H1 (cell line): Measurements from ENCODE around the gene ATP1A3. TPM values are rescaled to one million over a fixed set of nuclear protein-coding genes. Genes with fewer than 3 reads are reported as not detected.

ENCODE experiments used
- CTCF ChIA-PET: fragments of 300-600 bp; sonication (Branson Sonifier 250); formaldehyde crosslinking; loops from one replicate; lab custom pipeline; 2021; ENCODE audit not compliant: partially characterized antibody; lab: Charles Lee
- POLR2A ChIA-PET: fragments of 300-600 bp; sonication (Branson Sonifier 250); formaldehyde crosslinking; loops from one replicate; lab custom pipeline; 2021; ENCODE audit warnings: inconsistent platforms; ENCODE audit not compliant: partially characterized antibody; lab: Charles Lee
- DNase-seq, 2 experiments: peaks; one replicate each; pipeline versions ENCODE4 v3.0.0 to v3.0.0-alpha.2; 2010 to 2022; ENCODE audit warnings: low spot score in 2 of 2, low read depth in 1 of 2, mixed read lengths in 1 of 2
- FAIRE-seq: peaks from 2 replicates; lab custom pipeline; 2011; peaks lifted over from hg19 to GRCh38; lab: Jason Lieb, UNC
- H2AFZ ChIP-seq: 2 replicates; pipeline ENCODE4 v1.8.1; 2012; ENCODE audit warnings: low read length, inconsistent platforms
- H2AK5ac ChIP-seq: 2 replicates; pipeline ENCODE4 v1.6.1; 2013; ENCODE audit warnings: low read depth, low read length
- H2BK120ac ChIP-seq: replicated peaks from 2 replicates; pipeline ENCODE3; 2013; ENCODE audit warnings: low read depth, low read length, inconsistent platforms
- H2BK12ac ChIP-seq: 2 replicates; pipeline ENCODE4 v1.6.1; 2013; ENCODE audit warnings: low read depth, low read length
- H2BK15ac ChIP-seq: 2 replicates; pipeline ENCODE4 v1.6.1; 2013; ENCODE audit warnings: low read length
- H2BK20ac ChIP-seq: 2 replicates; pipeline ENCODE4 v1.6.1; 2013; ENCODE audit warnings: low read length
- H2BK5ac ChIP-seq: 2 replicates; pipeline ENCODE4 v1.6.1; 2013; ENCODE audit warnings: low read depth, low read length
- H3K14ac ChIP-seq: 2 replicates; pipeline ENCODE4 v1.6.1; 2013; ENCODE audit warnings: inconsistent platforms; ENCODE audit not compliant: insufficient read length
- H3K18ac ChIP-seq: 2 replicates; pipeline ENCODE4 v1.6.1; 2013; ENCODE audit warnings: low read length; ENCODE audit errors: extremely low read depth
- H3K23ac ChIP-seq: 2 replicates; pipeline ENCODE4 v1.6.1; 2013; ENCODE audit warnings: inconsistent platforms; ENCODE audit not compliant: insufficient read length
- H3K23me2 ChIP-seq: 2 replicates; pipeline ENCODE4 v1.6.1; 2013; ENCODE audit warnings: low read depth, low read length
- H3K27ac ChIP-seq: 2 replicates; pipeline ENCODE4 v1.6.1; 2011; ENCODE audit warnings: low read depth, low read length, inconsistent platforms
- H3K27me3 ChIP-seq, 4 experiments: replicated peaks in 1 of 4; 1 replicate in 1 of 4; 2 replicates in 3 of 4; pipeline versions ENCODE4 v1.6.1 to v1.8.1; 2011 to 2013; ENCODE audit warnings: low read length in 3 of 4, mild to moderate bottlenecking in 3 of 4, inconsistent platforms in 2 of 4, mixed read lengths in 2 of 4, moderate library complexity in 1 of 4; ENCODE audit not compliant: control insufficient read depth in 3 of 4, insufficient read depth in 3 of 4; ENCODE audit errors: extremely low read depth in 1 of 4
- H3K36me3 ChIP-seq, 4 experiments: 2 replicates each; pipeline versions ENCODE4 v1.6.1 to v1.8.1; 2011 to 2013; ENCODE audit warnings: mild to moderate bottlenecking in 4 of 4, low read length in 3 of 4, moderate library complexity in 2 of 4, control low read depth in 1 of 4, inconsistent platforms in 1 of 4; ENCODE audit not compliant: insufficient read depth in 4 of 4, control insufficient read depth in 2 of 4
- H3K4ac ChIP-seq: replicated peaks from 2 replicates; pipeline ENCODE3; 2013; ENCODE audit warnings: low read length, low read depth, mixed read lengths, inconsistent platforms; ENCODE audit not compliant: insufficient read length
- H3K4me1 ChIP-seq, 4 experiments: replicated peaks in 1 of 4; 1 replicate in 1 of 4; 2 replicates in 3 of 4; pipeline versions ENCODE4 v1.6.1 to v1.8.1; 2011 to 2013; ENCODE audit warnings: low read length in 3 of 4, inconsistent platforms in 2 of 4, mixed read lengths in 1 of 4; ENCODE audit not compliant: insufficient read depth in 4 of 4, control insufficient read depth in 3 of 4
- H3K4me2 ChIP-seq, 2 experiments: 2 replicates each; pipeline versions ENCODE4 v1.6.1 to v1.8.1; 2011 to 2013; ENCODE audit warnings: low read depth in 2 of 2, low read length in 2 of 2, control low read depth in 1 of 2, inconsistent platforms in 1 of 2, mild to moderate bottlenecking in 1 of 2; ENCODE audit not compliant: insufficient read depth in 1 of 2
- H3K4me3 ChIP-seq, 4 experiments: fragments of 200-600, 300-600 bp in 1 of 4; sonication (generic), shearing (Covaris generic), sonication (Bioruptor Twin) in 1 of 4; 2 replicates each; pipeline versions ENCODE4 v1.5.1 to v1.8.1; 2011 to 2016; ENCODE audit warnings: low read length in 4 of 4, low read depth in 3 of 4, control low read depth in 2 of 4, inconsistent platforms in 2 of 4, mild to moderate bottlenecking in 2 of 4, mixed read lengths in 1 of 4, moderate library complexity in 1 of 4; ENCODE audit not compliant: insufficient read depth in 2 of 4; ENCODE audit errors: extremely low read depth in 1 of 4
- H3K56ac ChIP-seq: replicated peaks from 2 replicates; pipeline ENCODE3; 2013; ENCODE audit warnings: low read depth, mild to moderate bottlenecking, mixed read lengths, low read length, inconsistent platforms; ENCODE audit not compliant: insufficient read length
- H3K79me1 ChIP-seq: 2 replicates; pipeline ENCODE4 v1.6.1; 2013; ENCODE audit warnings: low read depth, low read length, control low read depth
- H3K79me2 ChIP-seq, 2 experiments: 2 replicates each; pipeline versions ENCODE4 v1.6.1 to v1.8.1; 2012 to 2013; ENCODE audit warnings: low read length in 2 of 2, mild to moderate bottlenecking in 2 of 2, inconsistent platforms in 1 of 2; ENCODE audit not compliant: insufficient read depth in 2 of 2, control insufficient read depth in 1 of 2
- H3K9ac ChIP-seq, 4 experiments: replicated peaks in 1 of 4; 1 replicate in 1 of 4; 2 replicates in 3 of 4; pipeline versions ENCODE4 v1.6.1 to v1.8.1; 2011 to 2013; ENCODE audit warnings: low read depth in 3 of 4, low read length in 3 of 4, control low read depth in 2 of 4, mild to moderate bottlenecking in 2 of 4, moderate library complexity in 2 of 4, inconsistent platforms in 1 of 4; ENCODE audit errors: extremely low read depth in 1 of 4
- H3K9me3 ChIP-seq, 2 experiments: 2 replicates each; pipeline versions ENCODE4 v1.6.1 to v1.8.1; 2012 to 2013; ENCODE audit warnings: mild to moderate bottlenecking in 2 of 2, moderate library complexity in 2 of 2, control low read depth in 1 of 2, inconsistent platforms in 1 of 2, low read depth in 1 of 2, low read length in 1 of 2, mixed read lengths in 1 of 2; ENCODE audit not compliant: insufficient read depth in 2 of 2
- H4K20me1 ChIP-seq, 2 experiments: replicated peaks in 1 of 2; 2 replicates each; pipeline versions ENCODE3 to v1.8.1; 2011 to 2013; ENCODE audit warnings: inconsistent platforms in 2 of 2, low read length in 2 of 2, mild to moderate bottlenecking in 1 of 2; ENCODE audit not compliant: insufficient read depth in 2 of 2, control insufficient read depth in 1 of 2
- H4K5ac ChIP-seq: 2 replicates; pipeline ENCODE4 v1.6.1; 2013; ENCODE audit warnings: low read length, low read depth, mixed read lengths, inconsistent platforms; ENCODE audit not compliant: insufficient read length
- H4K8ac ChIP-seq: 2 replicates; pipeline ENCODE4 v1.8.0; 2013; ENCODE audit warnings: mild to moderate bottlenecking, moderate library complexity, low read length, inconsistent platforms; ENCODE audit not compliant: insufficient read depth; ENCODE audit errors: extremely low read depth
- H4K91ac ChIP-seq: replicated peaks from 2 replicates; pipeline ENCODE3; 2013; ENCODE audit warnings: low read length, mixed read lengths, inconsistent platforms; ENCODE audit not compliant: insufficient read length
- CHD2 ChIP-seq: IDR thresholded peaks from 2 replicates; pipeline ENCODE4 v1.6.1; 2012; ENCODE audit warnings: low read length, improper control_type of control experiment
- CREB1 ChIP-seq: IDR thresholded peaks from 2 replicates; pipeline ENCODE4 v1.6.1; 2012; ENCODE audit warnings: inconsistent platforms
- CTBP2 ChIP-seq: IDR thresholded peaks from 2 replicates; pipeline ENCODE4 v1.7.0; 2011; ENCODE audit warnings: borderline replicate concordance, mild to moderate bottlenecking, moderate library complexity, mixed read lengths, low read length; ENCODE audit not compliant: insufficient read depth, insufficient read length
- EP300 ChIP-seq, 2 experiments: IDR thresholded peaks; 1 replicate in 1 of 2; 2 replicates in 1 of 2; pipeline ENCODE4 v1.6.1; 2011 to 2012; ENCODE audit warnings: low read depth in 2 of 2, low read length in 2 of 2, mild to moderate bottlenecking in 2 of 2, borderline replicate concordance in 1 of 2, inconsistent platforms in 1 of 2, moderate library complexity in 1 of 2
- JUND ChIP-seq: IDR thresholded peaks from 2 replicates; pipeline ENCODE4 v1.6.1; 2011; ENCODE audit warnings: mild to moderate bottlenecking, improper control_type of control experiment, low read length
- RBBP5 ChIP-seq: IDR thresholded peaks from 2 replicates; pipeline ENCODE4 v1.7.1; 2012; ENCODE audit warnings: low read depth, mild to moderate bottlenecking, inconsistent platforms, low read length, moderate library complexity, borderline replicate concordance
- RNF2 ChIP-seq: fragments of 200-900, 300-1000 bp; sonication (generic); IDR thresholded peaks from 2 replicates; pipeline ENCODE4 v1.7.1; 2016; ENCODE audit warnings: borderline replicate concordance, low read depth, mild to moderate bottlenecking, antibody characterized with exemption, low read length; ENCODE audit not compliant: poor library complexity, severe bottlenecking; ENCODE audit errors: missing control alignments
- SIN3A ChIP-seq, 2 experiments: IDR thresholded peaks in 1 of 2; conservative IDR thresholded peaks in 1 of 2; 2 replicates each; pipeline ENCODE4 v1.6.1; 2011 to 2012; ENCODE audit warnings: low read length in 2 of 2, improper control_type of control experiment in 1 of 2, low read depth in 1 of 2, mild to moderate bottlenecking in 1 of 2
- TBP ChIP-seq: IDR thresholded peaks from 2 replicates; pipeline ENCODE4 v1.6.1; 2011; ENCODE audit warnings: low read depth, low read length, improper control_type of control experiment
- WGBS, 2 experiments: shearing (Covaris generic) in 1 of 2; methylation state at CpG; one replicate each; pipeline versions ENCODE4 v1.1.6 to v1.1.7; 2013 to 2015; ENCODE audit warnings: low lambda C conversion rate in 2 of 2, mixed read lengths in 2 of 2, inconsistent platforms in 1 of 2, low coverage in 1 of 2, missing lambda C conversion rate in 1 of 2; ENCODE audit not compliant: insufficient replicate concordance in 2 of 2, insufficient coverage in 1 of 2, insufficient read length in 1 of 2; ENCODE audit errors: extremely low coverage in 1 of 2, missing lambda C conversion rate in 1 of 2; 5-methylcytosine and 5-hydroxymethylcytosine counted together
- polyA plus RNA-seq, 7 experiments: library from polyadenylated mRNA; depleted of rRNA in 3 of 7; stranded (reverse) in 5 of 7; unstranded in 2 of 7; fragments of >200 nt in 5 of 7; fragments of 200-250 nt in 2 of 7; gene quantifications; 1 replicate in 5 of 7; 2 replicates in 1 of 7; 4 replicates in 1 of 7; pipeline versions ENCODE4 v1.2.1 to v1.2.3, GENCODE V29; 2011 to 2013; ENCODE audit warnings: missing spikeins in 2 of 7, mixed read lengths in 2 of 7
- total RNA-seq: library from RNA; stranded (reverse); fragmentation: NEBNext Ultra II Directional; extraction: Animal tissue kit (Norgen Biotek cat#: 25700); gene quantifications from 2 replicates; pipeline ENCODE4 v1.2.1, GENCODE V29; 2021

ATP1A3 gene
- total and polyA plus RNA-seq, 2 of the 8 experiments (the other 6 are each of a cell fraction or from before 2014, with no cell fraction given): 11.1 to 41.2 TPM

- Histone ChIP-seq H2BK15ac (no peak overlapping the region), H2BK120ac (no peak overlapping the region), H3K4me3 (no peak overlapping the region), H3K4ac (no peak overlapping the region), H2BK12ac (no peak overlapping the region), H3K79me2 (no peaks in the 10 kb centered on the region), H3K23ac (no peak overlapping the region), H2BK5ac (no peak overlapping the region), H3K23me2 (no peaks in the 10 kb centered on the region), H3K36me3 (peaks cover 2 to 14% (median 6%) of the 10 kb centered on the region in 4 experiments; a peak in 4 of 8 replicates), H2AK5ac (no peak overlapping the region), H3K27me3 (no peaks in the 10 kb centered on the region), H4K8ac (no peak overlapping the region), H3K79me1 (no peaks in the 10 kb centered on the region), H3K9me3 (no peaks in the 10 kb centered on the region), H3K27ac (no peak overlapping the region), H2AFZ (no peak overlapping the region), H3K4me1 (no peaks in the 10 kb centered on the region), H4K5ac (no peak overlapping the region), H2BK20ac (no peak overlapping the region), H3K14ac (no peak overlapping the region), H3K4me2 (no peak overlapping the region), H3K18ac (no peak overlapping the region), H3K9ac (no peak overlapping the region), H4K91ac (no peak overlapping the region), H3K56ac (no peak overlapping the region), H4K20me1 (peaks cover 0 to 3% of the 10 kb centered on the region in 2 experiments)
- WGBS, 2 experiments: 97% methylated on average over 15 of the region's 15 CpGs; no CpG with 5 or more reads in 1 of the 2 experiments
- TF ChIP-seq CTBP2: no peak
- no peak for TF ChIP-seq RNF2
- TF ChIP-seq TBP: no peak
- TF ChIP-seq RBBP5: no peak
- TF ChIP-seq EP300 (IDR thresholded peaks at IDR 0.05; ENCODE audit: borderline replicate concordance in 1 of 2, low read depth in 2 of 2, low read length in 2 of 2): no peak
- no peak for TF ChIP-seq JUND
- TF ChIP-seq SIN3A (conservative IDR thresholded peaks at IDR 0.05 in 1 of 2, IDR thresholded peaks at IDR 0.05 in 1 of 2; ENCODE audit: low read depth in 1 of 2, low read length in 2 of 2): no peak
- TF ChIP-seq CREB1: no peak
- no peak for TF ChIP-seq CHD2
- POLR2A ChIA-PET: interaction anchor here (0.9 to 1.6 kb wide), 2 partner anchors 18 to 22 kb away, joined by 3 to 6 read pairs; no protein-coding TSS in a partner anchor
- FAIRE-seq: no peak
- DNase-seq: no peak
- CTCF ChIA-PET: interaction anchor here (0.7 to 7.6 kb wide), 3 partner anchors 8 to 25 kb away, joined by 3 to 58 read pairs (median 3); no protein-coding TSS in a partner anchor
These were observed 27.2 kb upstream of the ATP1A3 start for GRCh38 chr19:42021185-42021584.
